Measurements from ENCODE around the gene HSPA1A.
A peak's percentile ranks its signal among the peaks of the same experiment; 100 is the strongest.
"Not testable (repeated sequence)": the region's sequence is repeated elsewhere in the genome, so short reads cannot be mapped to it uniquely, and the experiment has no call there.

Gene HSPA1A

DNA sequence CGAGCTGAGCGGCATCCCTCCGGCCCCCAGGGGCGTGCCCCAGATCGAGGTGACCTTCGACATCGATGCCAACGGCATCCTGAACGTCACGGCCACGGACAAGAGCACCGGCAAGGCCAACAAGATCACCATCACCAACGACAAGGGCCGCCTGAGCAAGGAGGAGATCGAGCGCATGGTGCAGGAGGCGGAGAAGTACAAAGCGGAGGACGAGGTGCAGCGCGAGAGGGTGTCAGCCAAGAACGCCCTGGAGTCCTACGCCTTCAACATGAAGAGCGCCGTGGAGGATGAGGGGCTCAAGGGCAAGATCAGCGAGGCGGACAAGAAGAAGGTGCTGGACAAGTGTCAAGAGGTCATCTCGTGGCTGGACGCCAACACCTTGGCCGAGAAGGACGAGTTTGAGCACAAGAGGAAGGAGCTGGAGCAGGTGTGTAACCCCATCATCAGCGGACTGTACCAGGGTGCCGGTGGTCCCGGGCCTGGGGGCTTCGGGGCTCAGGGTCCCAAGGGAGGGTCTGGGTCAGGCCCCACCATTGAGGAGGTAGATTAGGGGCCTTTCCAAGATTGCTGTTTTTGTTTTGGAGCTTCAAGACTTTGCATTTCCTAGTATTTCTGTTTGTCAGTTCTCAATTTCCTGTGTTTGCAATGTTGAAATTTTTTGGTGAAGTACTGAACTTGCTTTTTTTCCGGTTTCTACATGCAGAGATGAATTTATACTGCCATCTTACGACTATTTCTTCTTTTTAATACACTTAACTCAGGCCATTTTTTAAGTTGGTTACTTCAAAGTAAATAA, 2.0 kb downstream of the HSPA1A start:
- not testable (repeated sequence) for H3K9ac ChIP-seq (ENCODE audit: low read depth, low read length); H3K36me3 ChIP-seq (ENCODE audit: control insufficient read depth, insufficient read depth, low read length); H3K9me3 ChIP-seq (ENCODE audit: control insufficient read depth, insufficient read depth, low read length); H3K27ac ChIP-seq (ENCODE audit: low read depth, low read length); H3K27me3 ChIP-seq (ENCODE audit: control insufficient read depth, insufficient read depth, low read length)
- H3K4me1 ChIP-seq (ENCODE audit: control insufficient read depth, insufficient read depth, low read length): peaks cover 14% of the 10 kb centered on the region; the same call in 1 of the 2 replicates
- H3K4me3 ChIP-seq (ENCODE audit: low read depth, low read length): peak overlapping the region; percentile 51

DNA sequence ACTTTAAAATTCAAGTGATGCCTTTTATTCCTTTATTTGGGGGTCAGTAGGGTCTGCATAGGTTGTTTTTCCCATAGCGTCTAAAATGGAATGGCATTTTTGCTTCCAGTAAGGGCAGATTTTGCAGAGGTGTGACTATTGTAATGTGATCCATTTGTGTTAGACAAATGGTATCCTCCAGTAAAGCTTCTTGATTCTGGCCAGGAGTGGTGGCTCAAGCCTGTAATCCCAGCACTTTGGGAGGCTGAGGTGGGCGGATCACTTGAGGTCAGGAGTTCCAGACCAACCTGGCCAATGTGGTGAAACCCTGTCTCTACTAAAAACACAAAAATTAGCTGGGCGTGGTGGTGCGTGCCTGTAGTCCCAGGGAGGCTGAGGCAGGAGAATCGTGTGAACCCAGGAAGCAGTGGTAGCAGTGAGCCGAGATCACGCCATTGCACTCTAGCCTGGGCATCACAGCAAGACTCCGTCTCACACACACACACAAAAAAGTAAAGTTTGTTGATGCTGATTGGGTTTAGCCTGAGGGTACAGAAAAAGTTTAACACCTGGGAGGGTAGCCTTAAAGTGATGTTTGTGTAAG, 2.7 kb downstream of the HSPA1A start:
- not testable (repeated sequence) for H3K36me3 ChIP-seq (ENCODE audit: control insufficient read depth, insufficient read depth, low read length); H3K27ac ChIP-seq (ENCODE audit: low read depth, low read length); H3K9ac ChIP-seq (ENCODE audit: low read depth, low read length); H3K9me3 ChIP-seq (ENCODE audit: control insufficient read depth, insufficient read depth, low read length); H3K27me3 ChIP-seq (ENCODE audit: control insufficient read depth, insufficient read depth, low read length)
- H3K4me3 ChIP-seq (ENCODE audit: low read depth, low read length): peak overlapping the region; percentile 51
- peaks cover 14% of the 10 kb centered on the region; the same call in 1 of the 2 replicates for H3K4me1 ChIP-seq (ENCODE audit: control insufficient read depth, insufficient read depth, low read length)

DNA sequence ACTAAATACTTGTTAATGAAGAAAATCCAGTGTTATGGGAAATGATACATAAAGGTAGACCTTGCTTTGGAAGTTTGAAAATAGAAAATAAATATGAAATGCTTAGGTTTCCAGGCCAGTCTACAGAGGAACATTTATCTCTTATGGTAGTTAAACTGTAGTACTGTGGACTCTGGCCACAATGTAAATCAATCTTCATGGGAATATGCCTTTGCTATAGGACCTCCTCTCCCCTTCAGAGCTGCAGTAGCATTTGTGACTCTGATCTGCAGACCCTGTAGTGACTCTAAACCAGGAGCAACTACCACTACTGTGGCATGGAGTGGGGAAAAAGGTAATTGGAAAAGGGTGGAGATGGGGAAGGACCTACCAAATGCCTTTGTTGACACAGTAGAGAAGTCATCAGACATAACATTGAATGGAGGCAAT, 4.5 kb downstream of the HSPA1A start:
- no peak overlapping the region for H3K9ac ChIP-seq (ENCODE audit: low read depth, low read length)

GRCh38 chr6:31820399-31820798, 5.1 kb downstream of the HSPA1A start:
- H3K9ac ChIP-seq (ENCODE audit: low read depth, low read length); H3K4me3 ChIP-seq (ENCODE audit: low read depth, low read length); H3K27me3 ChIP-seq (ENCODE audit: control insufficient read depth, insufficient read depth, low read length); H3K9me3 ChIP-seq (ENCODE audit: control insufficient read depth, insufficient read depth, low read length); H3K27ac ChIP-seq (ENCODE audit: low read depth, low read length); H3K36me3 ChIP-seq (ENCODE audit: control insufficient read depth, insufficient read depth, low read length): not testable (repeated sequence)
- peaks cover 17% of the 10 kb centered on the region for H3K4me1 ChIP-seq (ENCODE audit: control insufficient read depth, insufficient read depth, low read length)

More for the DNA sequence above, 4.5 kb downstream of the HSPA1A start:
- H3K4me3 ChIP-seq (ENCODE audit: low read depth, low read length): no peak overlapping the region
- H3K27ac ChIP-seq (ENCODE audit: low read depth, low read length): no peak overlapping the region
- no peaks in the 10 kb centered on the region for H3K36me3 ChIP-seq (ENCODE audit: control insufficient read depth, insufficient read depth, low read length)
- H3K4me1 ChIP-seq (ENCODE audit: control insufficient read depth, insufficient read depth, low read length): 0 out of 2 replicates have a peak, but pooled peaks cover 12% of the 10 kb centered on the region
- H3K27me3 ChIP-seq (ENCODE audit: control insufficient read depth, insufficient read depth, low read length): no peaks in the 10 kb centered on the region
- no peaks in the 10 kb centered on the region for H3K9me3 ChIP-seq (ENCODE audit: control insufficient read depth, insufficient read depth, low read length)

DNA sequence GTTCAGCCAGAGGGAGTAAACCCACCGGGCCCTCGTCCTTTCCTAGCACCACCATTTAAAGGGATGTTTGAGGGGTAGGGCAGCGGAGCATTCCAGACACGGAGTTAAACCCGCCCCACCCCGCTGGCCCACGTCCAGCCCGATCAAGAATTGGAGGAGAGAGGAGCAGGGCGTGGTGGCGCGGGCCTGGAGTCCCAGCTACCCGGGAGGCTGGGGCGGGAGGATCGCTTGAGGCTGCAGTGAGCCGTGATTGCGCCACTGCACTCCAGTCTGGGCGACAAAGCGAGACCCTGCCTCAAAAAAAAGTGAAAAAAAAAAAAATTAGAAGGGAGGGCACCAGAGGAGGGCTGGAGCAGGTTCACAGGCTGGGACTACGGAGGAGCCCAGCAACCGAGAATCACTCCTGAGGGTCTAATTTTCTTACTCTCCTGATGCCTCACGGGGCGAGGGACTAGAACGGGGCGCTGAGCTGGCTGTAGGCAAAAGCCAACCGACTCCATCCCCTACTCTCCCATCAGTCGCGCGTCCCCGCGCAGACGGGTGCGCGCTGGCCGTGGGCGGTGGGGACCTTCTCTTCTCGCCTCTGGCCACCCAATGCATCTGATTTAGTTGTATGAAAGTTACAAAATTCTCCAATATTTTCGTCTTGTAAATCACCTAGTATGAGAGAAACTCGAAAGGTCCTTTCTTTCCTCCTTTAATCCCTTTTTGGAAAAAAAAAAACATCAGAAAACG, 6.1 kb downstream of the HSPA1A start:
- Histone ChIP-seq H3K4me3 (ENCODE audit: low read depth, low read length) (peak overlapping the region; percentile 70), H3K27ac (ENCODE audit: low read depth, low read length) (peak overlapping the region; percentile 93), H3K9me3 (ENCODE audit: control insufficient read depth, insufficient read depth, low read length) (no peaks in the 10 kb centered on the region), H3K36me3 (ENCODE audit: control insufficient read depth, insufficient read depth, low read length) (no peaks in the 10 kb centered on the region), H3K9ac (ENCODE audit: low read depth, low read length) (peak overlapping the region; percentile 70), H3K27me3 (ENCODE audit: control insufficient read depth, insufficient read depth, low read length) (no peaks in the 10 kb centered on the region), H3K4me1 (ENCODE audit: control insufficient read depth, insufficient read depth, low read length) (peaks cover 25% of the 10 kb centered on the region)

GRCh38 chr6:31822036-31822821, 6.9 kb downstream of the HSPA1A start:
- Histone ChIP-seq H3K27ac (ENCODE audit: low read depth, low read length) (peak overlapping the region; percentile 93), H3K4me3 (ENCODE audit: low read depth, low read length) (peak overlapping the region; percentile 70), H3K36me3 (ENCODE audit: control insufficient read depth, insufficient read depth, low read length) (no peaks in the 10 kb centered on the region), H3K9me3 (ENCODE audit: control insufficient read depth, insufficient read depth, low read length) (no peaks in the 10 kb centered on the region), H3K4me1 (ENCODE audit: control insufficient read depth, insufficient read depth, low read length) (peaks cover 28% of the 10 kb centered on the region), H3K9ac (ENCODE audit: low read depth, low read length) (peak overlapping the region; percentile 87), H3K27me3 (ENCODE audit: control insufficient read depth, insufficient read depth, low read length) (no peaks in the 10 kb centered on the region)

DNA sequence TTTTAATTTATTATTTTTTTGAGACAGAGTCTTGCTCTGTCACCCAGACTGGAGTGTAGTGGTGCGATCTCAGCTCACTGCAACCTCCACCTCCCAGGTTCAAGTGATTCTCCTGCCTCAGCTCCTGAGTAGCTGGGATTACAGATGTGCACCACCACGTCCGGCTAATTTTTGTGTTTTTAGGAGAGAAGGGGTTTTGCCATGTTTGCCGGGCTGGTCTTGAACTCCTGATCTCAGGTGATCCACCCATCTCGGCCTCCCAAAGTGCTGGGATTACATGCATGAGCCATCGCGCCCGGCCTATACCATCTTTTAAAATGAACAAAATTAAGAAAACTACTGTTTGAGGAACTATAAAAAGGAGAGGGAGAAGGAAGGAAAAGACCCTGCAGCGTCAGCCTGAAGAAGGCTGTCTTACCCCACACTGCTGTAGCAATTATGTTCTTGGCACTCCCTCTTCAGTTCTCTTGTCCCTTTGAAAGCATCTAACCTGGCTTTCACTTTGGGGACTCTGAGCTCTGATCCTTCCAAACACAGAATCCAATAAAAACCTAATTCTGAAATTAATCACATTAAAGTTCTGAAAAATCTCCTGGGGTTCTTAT, 8.4 kb downstream of the HSPA1A start:
- not testable (repeated sequence) for H3K27ac ChIP-seq (ENCODE audit: low read depth, low read length); H3K36me3 ChIP-seq (ENCODE audit: control insufficient read depth, insufficient read depth, low read length); H3K4me3 ChIP-seq (ENCODE audit: low read depth, low read length); H3K9me3 ChIP-seq (ENCODE audit: control insufficient read depth, insufficient read depth, low read length); H3K9ac ChIP-seq (ENCODE audit: low read depth, low read length); H3K27me3 ChIP-seq (ENCODE audit: control insufficient read depth, insufficient read depth, low read length)
- H3K4me1 ChIP-seq (ENCODE audit: control insufficient read depth, insufficient read depth, low read length): peaks cover 24% of the 10 kb centered on the region

GRCh38 chr6:31825553-31825952, 10.2 kb downstream of the HSPA1A start:
- Histone ChIP-seq H3K9ac (ENCODE audit: low read depth, low read length) (peak overlapping the region; percentile 7; the same call in 1 of the 2 replicates), H3K4me3 (ENCODE audit: low read depth, low read length) (0 out of 2 replicates have a peak overlapping the region, but pooled peaks have one; percentile 28), H3K27ac (ENCODE audit: low read depth, low read length) (peak overlapping the region; percentile 67), H3K27me3 (ENCODE audit: control insufficient read depth, insufficient read depth, low read length) (no peaks in the 10 kb centered on the region), H3K4me1 (ENCODE audit: control insufficient read depth, insufficient read depth, low read length) (peaks cover 23% of the 10 kb centered on the region), H3K36me3 (ENCODE audit: control insufficient read depth, insufficient read depth, low read length) (no peaks in the 10 kb centered on the region), H3K9me3 (ENCODE audit: control insufficient read depth, insufficient read depth, low read length) (no peaks in the 10 kb centered on the region)

GRCh38 chr6:31826793-31827285, 11.5 kb downstream of the HSPA1A start:
- no peaks in the 10 kb centered on the region for H3K9me3 ChIP-seq (ENCODE audit: control insufficient read depth, insufficient read depth, low read length)
- no peaks in the 10 kb centered on the region for H3K36me3 ChIP-seq (ENCODE audit: control insufficient read depth, insufficient read depth, low read length)
- peaks cover 18% of the 10 kb centered on the region for H3K4me1 ChIP-seq (ENCODE audit: control insufficient read depth, insufficient read depth, low read length)
- no peaks in the 10 kb centered on the region for H3K27me3 ChIP-seq (ENCODE audit: control insufficient read depth, insufficient read depth, low read length)
- peak overlapping the region; percentile 61 for H3K4me3 ChIP-seq (ENCODE audit: low read depth, low read length)
- peak overlapping the region; percentile 95 for H3K27ac ChIP-seq (ENCODE audit: low read depth, low read length)
- peak overlapping the region; percentile 47 for H3K9ac ChIP-seq (ENCODE audit: low read depth, low read length)
